Measurements from ENCODE around the gene EXOC6.

The EXOC6 gene

DNA sequence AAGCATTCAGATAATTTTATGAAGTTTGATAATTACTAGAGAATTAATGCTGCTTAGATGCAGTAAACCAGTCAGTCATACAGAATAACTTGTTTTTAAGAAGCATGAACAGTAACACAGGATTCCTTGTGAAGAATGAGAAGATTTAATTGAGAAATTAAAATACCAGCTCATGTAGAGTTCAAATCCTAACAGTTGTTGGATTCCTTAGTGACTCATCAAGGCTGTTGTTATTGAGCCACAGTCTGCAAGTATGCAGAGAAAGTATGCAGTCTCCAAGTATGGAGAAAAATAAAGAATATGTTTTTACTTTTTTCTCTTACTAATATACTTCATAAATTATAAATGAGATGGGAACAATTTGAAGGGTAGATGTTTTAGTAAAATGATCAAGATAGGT lies 182.1 kb downstream of the EXOC6 start:
- peaks cover 0 to 4% of the 10 kb centered on the region in 2 donors for H3K36me3 ChIP-seq (ENCODE audit: control insufficient read depth in 1 of 2, insufficient read depth in 2 of 2, low read length in 2 of 2)
- H3K4me1 ChIP-seq (ENCODE audit: control insufficient read depth in 1 of 2, insufficient read depth in 2 of 2, low read length in 2 of 2): peaks cover 19 to 25% of the 10 kb centered on the region in 2 donors
- H3K9me3 ChIP-seq (ENCODE audit: control insufficient read depth in 1 of 2, low read length in 2 of 2): no peaks in the 10 kb centered on the region
- no peak overlapping the region for H3K27ac ChIP-seq (ENCODE audit: low read depth, low read length)
- no peak overlapping the region for H3K4me3 ChIP-seq (ENCODE audit: low read depth in 1 of 2, low read length in 2 of 2)
- H3K9ac ChIP-seq (ENCODE audit: low read depth in 1 of 2, low read length in 2 of 2): no peak overlapping the region
- H3K27me3 ChIP-seq (ENCODE audit: control insufficient read depth in 1 of 2, insufficient read depth in 2 of 2, low read length in 2 of 2): no peaks in the 10 kb centered on the region

- Histone ChIP-seq H3K27ac (ENCODE audit: low read depth, low read length) (no peak overlapping the region), H3K9ac (ENCODE audit: low read depth in 1 of 2, low read length in 2 of 2) (no peak overlapping the region), H3K9me3 (ENCODE audit: control insufficient read depth in 1 of 2, low read length in 2 of 2) (no peaks in the 10 kb centered on the region), H3K27me3 (ENCODE audit: control insufficient read depth in 1 of 2, insufficient read depth in 2 of 2, low read length in 2 of 2) (no peaks in the 10 kb centered on the region), H3K4me1 (ENCODE audit: control insufficient read depth in 1 of 2, insufficient read depth in 2 of 2, low read length in 2 of 2) (peaks cover 23 to 25% of the 10 kb centered on the region in 2 donors), H3K36me3 (ENCODE audit: control insufficient read depth in 1 of 2, insufficient read depth in 2 of 2, low read length in 2 of 2) (peaks cover 0 to 4% of the 10 kb centered on the region in 2 donors), H3K4me3 (ENCODE audit: low read depth in 1 of 2, low read length in 2 of 2) (no peak overlapping the region)
These were observed 183.9 kb downstream of the EXOC6 start for GRCh38 chr10:93032105-93032808.

DNA sequence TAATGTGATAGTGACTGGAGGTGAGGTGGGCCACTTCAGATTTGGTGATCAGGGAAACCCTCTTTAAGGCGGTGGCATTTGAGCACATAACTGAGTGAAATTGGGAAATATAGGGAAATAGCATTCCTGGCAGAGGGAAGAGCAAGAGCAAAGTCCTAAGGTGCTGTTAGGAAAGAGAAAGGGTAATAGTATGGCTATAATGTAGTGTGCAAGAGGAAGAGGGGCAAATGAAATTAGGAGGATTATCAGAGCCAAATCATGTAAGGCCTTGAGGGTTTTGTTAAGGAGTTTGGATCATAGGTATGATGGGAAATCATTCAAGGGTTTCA lies 184.5 kb downstream of the EXOC6 start:
- H3K4me3 ChIP-seq (ENCODE audit: low read depth in 1 of 2, low read length in 2 of 2): no peak overlapping the region
- H3K36me3 ChIP-seq (ENCODE audit: control insufficient read depth in 1 of 2, insufficient read depth in 2 of 2, low read length in 2 of 2): peaks cover 0 to 1% of the 10 kb centered on the region in 2 donors
- H3K27ac ChIP-seq (ENCODE audit: low read depth, low read length): no peak overlapping the region
- no peaks in the 10 kb centered on the region for H3K9me3 ChIP-seq (ENCODE audit: control insufficient read depth in 1 of 2, low read length in 2 of 2)
- H3K9ac ChIP-seq (ENCODE audit: low read depth in 1 of 2, low read length in 2 of 2): no peak overlapping the region
- H3K27me3 ChIP-seq (ENCODE audit: control insufficient read depth in 1 of 2, insufficient read depth in 2 of 2, low read length in 2 of 2): no peaks in the 10 kb centered on the region
- H3K4me1 ChIP-seq (ENCODE audit: control insufficient read depth in 1 of 2, insufficient read depth in 2 of 2, low read length in 2 of 2): peaks cover 23 to 25% of the 10 kb centered on the region in 2 donors

GRCh38 chr10:93034426-93034825 lies 186.1 kb downstream of the EXOC6 start:
- Histone ChIP-seq H3K36me3 (ENCODE audit: control insufficient read depth in 1 of 2, insufficient read depth in 2 of 2, low read length in 2 of 2) (no peaks in the 10 kb centered on the region), H3K27me3 (ENCODE audit: control insufficient read depth in 1 of 2, insufficient read depth in 2 of 2, low read length in 2 of 2) (no peaks in the 10 kb centered on the region), H3K9me3 (ENCODE audit: control insufficient read depth in 1 of 2, low read length in 2 of 2) (no peaks in the 10 kb centered on the region), H3K4me3 (ENCODE audit: low read depth in 1 of 2, low read length in 2 of 2) (no peak overlapping the region), H3K9ac (ENCODE audit: low read depth in 1 of 2, low read length in 2 of 2) (no peak overlapping the region), H3K27ac (ENCODE audit: low read depth, low read length) (no peak overlapping the region), H3K4me1 (ENCODE audit: control insufficient read depth in 1 of 2, insufficient read depth in 2 of 2, low read length in 2 of 2) (peaks cover 23 to 25% of the 10 kb centered on the region in 2 donors)

- no peak overlapping the region for H3K4me3 ChIP-seq (ENCODE audit: low read depth in 1 of 2, low read length in 2 of 2)
- no peaks in the 10 kb centered on the region for H3K27me3 ChIP-seq (ENCODE audit: control insufficient read depth in 1 of 2, insufficient read depth in 2 of 2, low read length in 2 of 2)
- H3K9me3 ChIP-seq (ENCODE audit: control insufficient read depth in 1 of 2, low read length in 2 of 2): no peaks in the 10 kb centered on the region
These were observed 190.8 kb downstream of the EXOC6 start for GRCh38 chr10:93039110-93039509.

GRCh38 chr10:93039721-93040120 lies 191.4 kb downstream of the EXOC6 start:
- H3K36me3 ChIP-seq (ENCODE audit: control insufficient read depth in 1 of 2, insufficient read depth in 2 of 2, low read length in 2 of 2): no peaks in the 10 kb centered on the region
- H3K9ac ChIP-seq (ENCODE audit: low read depth in 1 of 2, low read length in 2 of 2): no peak overlapping the region
- no peak overlapping the region for H3K4me3 ChIP-seq (ENCODE audit: low read depth in 1 of 2, low read length in 2 of 2)
- no peaks in the 10 kb centered on the region for H3K27me3 ChIP-seq (ENCODE audit: control insufficient read depth in 1 of 2, insufficient read depth in 2 of 2, low read length in 2 of 2)
- no peaks in the 10 kb centered on the region for H3K9me3 ChIP-seq (ENCODE audit: control insufficient read depth in 1 of 2, low read length in 2 of 2)
- peaks cover 3 to 7% of the 10 kb centered on the region in 2 donors for H3K4me1 ChIP-seq (ENCODE audit: control insufficient read depth in 1 of 2, insufficient read depth in 2 of 2, low read length in 2 of 2)
- no peak overlapping the region for H3K27ac ChIP-seq (ENCODE audit: low read depth, low read length)

More at GRCh38 chr10:93039110-93039509, 190.8 kb downstream of the EXOC6 start:
- Histone ChIP-seq H3K9ac (ENCODE audit: low read depth in 1 of 2, low read length in 2 of 2) (no peak overlapping the region), H3K36me3 (ENCODE audit: control insufficient read depth in 1 of 2, insufficient read depth in 2 of 2, low read length in 2 of 2) (no peaks in the 10 kb centered on the region), H3K4me1 (ENCODE audit: control insufficient read depth in 1 of 2, insufficient read depth in 2 of 2, low read length in 2 of 2) (peaks cover 8 to 10% of the 10 kb centered on the region in 2 donors), H3K27ac (ENCODE audit: low read depth, low read length) (no peak overlapping the region)

DNA sequence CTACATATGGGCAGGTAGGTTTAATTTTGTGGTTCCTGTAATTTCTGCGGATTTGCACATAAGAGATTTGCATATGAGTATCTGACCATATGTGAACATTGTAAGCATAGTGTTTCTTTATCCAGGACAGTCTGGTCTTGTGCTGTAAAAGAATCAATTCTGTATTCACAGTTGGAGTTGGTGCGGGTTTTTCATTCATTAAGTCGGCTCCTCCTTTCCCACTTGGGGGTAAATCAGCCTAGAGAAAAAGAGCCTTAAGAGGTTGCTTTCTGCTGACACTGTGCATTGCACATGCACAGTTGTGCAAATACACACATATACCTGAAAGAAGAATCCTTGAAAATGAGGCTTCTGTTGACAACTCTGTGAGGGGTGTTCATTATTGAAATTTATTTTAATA lies 206.2 kb downstream of the EXOC6 start:
- no peaks in the 10 kb centered on the region for H3K4me1 ChIP-seq (ENCODE audit: control insufficient read depth in 1 of 2, insufficient read depth in 2 of 2, low read length in 2 of 2)
- H3K27me3 ChIP-seq (ENCODE audit: control insufficient read depth in 1 of 2, insufficient read depth in 2 of 2, low read length in 2 of 2): peaks cover 0 to 2% of the 10 kb centered on the region in 2 donors
- H3K4me3 ChIP-seq (ENCODE audit: low read depth in 1 of 2, low read length in 2 of 2): no peak overlapping the region

GRCh38 chr10:93058139-93058538 lies 209.8 kb downstream of the EXOC6 start:
- Histone ChIP-seq H3K27ac (ENCODE audit: low read depth, low read length) (no peak overlapping the region), H3K9ac (ENCODE audit: low read depth in 1 of 2, low read length in 2 of 2) (no peak overlapping the region), H3K4me3 (ENCODE audit: low read depth in 1 of 2, low read length in 2 of 2) (no peak overlapping the region), H3K4me1 (ENCODE audit: control insufficient read depth in 1 of 2, insufficient read depth in 2 of 2, low read length in 2 of 2) (peaks cover 6 to 11% of the 10 kb centered on the region in 2 donors), H3K36me3 (ENCODE audit: control insufficient read depth in 1 of 2, insufficient read depth in 2 of 2, low read length in 2 of 2) (peaks cover 0 to 3% of the 10 kb centered on the region in 2 donors), H3K27me3 (ENCODE audit: control insufficient read depth in 1 of 2, insufficient read depth in 2 of 2, low read length in 2 of 2) (peaks cover 18 to 38% of the 10 kb centered on the region in 2 donors), H3K9me3 (ENCODE audit: control insufficient read depth in 1 of 2, low read length in 2 of 2) (no peaks in the 10 kb centered on the region)

More for the DNA sequence above, 206.2 kb downstream of the EXOC6 start:
- peaks cover 0 to 3% of the 10 kb centered on the region in 2 donors for H3K36me3 ChIP-seq (ENCODE audit: control insufficient read depth in 1 of 2, insufficient read depth in 2 of 2, low read length in 2 of 2)
- no peak overlapping the region for H3K27ac ChIP-seq (ENCODE audit: low read depth, low read length)
- H3K9ac ChIP-seq (ENCODE audit: low read depth in 1 of 2, low read length in 2 of 2): no peak overlapping the region
- no peaks in the 10 kb centered on the region for H3K9me3 ChIP-seq (ENCODE audit: control insufficient read depth in 1 of 2, low read length in 2 of 2)

- no peak within 1 kb of the TSS for H3K27ac ChIP-seq (ENCODE audit: low read depth, low read length)
- peak within 1 kb of the TSS in 1 of 2 donors; percentile 60 for H3K4me3 ChIP-seq (ENCODE audit: low read depth in 1 of 2, low read length in 2 of 2)
- H3K36me3 ChIP-seq (ENCODE audit: control insufficient read depth in 1 of 2, insufficient read depth in 2 of 2, low read length in 2 of 2): peaks cover 0 to 3% of the 10 kb centered on the region in 2 donors
- no peak within 1 kb of the TSS for H3K9ac ChIP-seq (ENCODE audit: low read depth in 1 of 2, low read length in 2 of 2)
- H3K4me1 ChIP-seq (ENCODE audit: control insufficient read depth in 1 of 2, insufficient read depth in 2 of 2, low read length in 2 of 2): peaks cover 6 to 11% of the 10 kb centered on the region in 2 donors
- H3K9me3 ChIP-seq (ENCODE audit: control insufficient read depth in 1 of 2, low read length in 2 of 2): no peaks in the 10 kb centered on the region
- peaks cover 37 to 57% of the 10 kb centered on the region in 2 donors for H3K27me3 ChIP-seq (ENCODE audit: control insufficient read depth in 1 of 2, insufficient read depth in 2 of 2, low read length in 2 of 2)
These were observed 211.9 kb downstream of the EXOC6 start, which contains the start of gene CYP26C1 for GRCh38 chr10:93059975-93060886. TSS of gene CYP26C1 (plus strand) at chr10:93060798. CDS start at chr10:93061264, 466 bp downstream.

All from duodenal mucosa (tissue), 2 donors.